OCI-LY1 (cell line): ENCODE measurements around the gene BTBD9.

Experiments used
- CTCF ChIP-seq: fragments of 200-600 bp; sonication (generic), shearing (Covaris generic); IDR thresholded peaks from 2 replicates; pipeline ENCODE4 v1.5.1; 2017; ENCODE audit warnings: mild to moderate bottlenecking, antibody characterized with exemption, low read length, moderate library complexity, mixed read lengths
- EZH2 ChIP-seq: fragments of 200-600 bp; sonication (generic), shearing (Covaris generic); IDR thresholded peaks from 2 replicates; pipeline ENCODE4 v1.8.0; 2017; ENCODE audit warnings: borderline replicate concordance, mixed run types, mild to moderate bottlenecking, antibody characterized with exemption, low read length, moderate library complexity, mixed read lengths

DNA sequence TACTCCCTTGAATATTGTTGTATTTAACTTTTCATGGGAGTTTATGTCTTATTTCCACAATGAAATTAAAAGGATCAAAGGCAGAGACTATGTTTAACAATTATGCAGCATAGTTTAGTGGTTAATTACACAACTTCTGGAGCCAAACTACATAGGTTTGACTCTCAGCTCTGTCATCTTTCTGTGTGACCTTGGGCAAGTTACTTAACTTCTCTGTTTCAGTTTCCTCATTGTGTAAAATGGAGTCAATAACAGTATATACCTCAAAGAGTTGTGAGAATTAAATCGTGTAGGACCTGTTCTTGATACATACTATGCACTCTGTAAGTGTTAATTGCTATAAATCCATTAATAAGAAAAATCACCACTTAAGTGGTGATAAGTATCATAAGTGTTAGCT lies 48.3 kb downstream of the BTBD9 start:
- no peak for TF ChIP-seq CTCF
- no peak for TF ChIP-seq EZH2
